GM23248 (cell line): ENCODE measurements around the gene TUBB8B. TPM values are rescaled to one million over a fixed set of nuclear protein-coding genes. Genes with fewer than 3 reads are reported as not detected.
"Not testable (repeated sequence)": the region's sequence is repeated elsewhere in the genome, so short reads cannot be mapped to it uniquely, and the experiment has no call there.

Source experiments
- DNase-seq: peaks from one replicate; pipeline ENCODE4 v3.0.0-alpha.2; 2015
- H2AFZ ChIP-seq: fragments of 200-600 bp; sonication (generic); 2 replicates; pipeline ENCODE4 v1.6.1; 2016; ENCODE audit warnings: antibody characterized with exemption
- H3F3A ChIP-seq: fragments of 200-600 bp; sonication (generic); 2 replicates; pipeline ENCODE4 v1.6.1; 2016; ENCODE audit warnings: mild to moderate bottlenecking, antibody characterized with exemption, mixed run types; ENCODE audit not compliant: insufficient read depth
- H3K27ac ChIP-seq: fragments of 200-600 bp; sonication (generic); 2 replicates; pipeline ENCODE4 v1.5.1; 2016; ENCODE audit warnings: mild to moderate bottlenecking
- H3K27me3 ChIP-seq: fragments of 200-600 bp; sonication (generic); replicated peaks from 2 replicates; pipeline ENCODE4 v1.6.1; 2016; ENCODE audit warnings: mild to moderate bottlenecking; ENCODE audit not compliant: insufficient read depth
- H3K36me3 ChIP-seq: fragments of 200-600 bp; sonication (generic); 2 replicates; pipeline ENCODE4 v1.6.1; 2016; ENCODE audit warnings: low read depth, mild to moderate bottlenecking
- H3K4me1 ChIP-seq: fragments of 200-600 bp; sonication (generic); 2 replicates; pipeline ENCODE4 v1.6.1; 2016; ENCODE audit warnings: mild to moderate bottlenecking; ENCODE audit not compliant: insufficient read depth
- H3K4me2 ChIP-seq: fragments of 200-600 bp; sonication (generic); one replicate; pipeline ENCODE4 v1.6.1; 2016; ENCODE audit warnings: mild to moderate bottlenecking; ENCODE audit not compliant: unreplicated experiment
- H3K4me3 ChIP-seq: fragments of 200-600 bp; sonication (generic); 2 replicates; pipeline ENCODE4 v1.5.1; 2016; ENCODE audit warnings: mild to moderate bottlenecking
- H3K79me2 ChIP-seq: fragments of 200-600 bp; sonication (generic); 2 replicates; pipeline ENCODE4 v1.6.1; 2016; ENCODE audit warnings: mild to moderate bottlenecking; ENCODE audit not compliant: insufficient read depth
- H3K9ac ChIP-seq: fragments of 200-600 bp; sonication (generic); 2 replicates; pipeline ENCODE4 v1.6.1; 2016; ENCODE audit warnings: mild to moderate bottlenecking
- H3K9me2 ChIP-seq: fragments of 200-600 bp; sonication (generic); 2 replicates; pipeline ENCODE4 v1.6.1; 2016; ENCODE audit warnings: mixed run types, mild to moderate bottlenecking, moderate library complexity; ENCODE audit not compliant: insufficient read depth
- H3K9me3 ChIP-seq: fragments of 200-600 bp; sonication (generic); one replicate; pipeline ENCODE4 v1.6.1; 2017; ENCODE audit warnings: low read depth
- H4K20me1 ChIP-seq: fragments of 200-600 bp; sonication (generic); 2 replicates; pipeline ENCODE4 v1.6.0; 2016; ENCODE audit not compliant: insufficient read depth
- WGBS, 2 experiments: methylation state at CpG; one replicate each; pipeline ENCODE4 v1.1.6; 2015 to 2017; ENCODE audit warnings: low lambda C conversion rate in 2 of 2, low coverage in 1 of 2; ENCODE audit errors: missing lambda C conversion rate in 2 of 2; 5-methylcytosine and 5-hydroxymethylcytosine counted together
- in situ Hi-C: fragments of 300-500 bp; cut with MboI; formaldehyde crosslinking; loops from 2 replicates; pipeline ENCODE4 v1.15.0; 2020
- polyA plus RNA-seq: library from polyadenylated mRNA; unstranded; fragments of >200 nt; fragmentation: Nextera tagmentation; extraction: Ambion mirVana; gene quantifications from 2 replicates; pipeline ENCODE4 v1.2.1, GENCODE V29; 2016
- total RNA-seq: library from RNA; depleted of rRNA; stranded (reverse); fragments of >200 nt; shearing (Covaris generic); gene quantifications from 2 replicates; pipeline ENCODE4 v1.2.3, GENCODE V29; 2014

The TUBB8B gene
- total and polyA plus RNA-seq, 2 experiments from 2014 or later, result not detected

DNA sequence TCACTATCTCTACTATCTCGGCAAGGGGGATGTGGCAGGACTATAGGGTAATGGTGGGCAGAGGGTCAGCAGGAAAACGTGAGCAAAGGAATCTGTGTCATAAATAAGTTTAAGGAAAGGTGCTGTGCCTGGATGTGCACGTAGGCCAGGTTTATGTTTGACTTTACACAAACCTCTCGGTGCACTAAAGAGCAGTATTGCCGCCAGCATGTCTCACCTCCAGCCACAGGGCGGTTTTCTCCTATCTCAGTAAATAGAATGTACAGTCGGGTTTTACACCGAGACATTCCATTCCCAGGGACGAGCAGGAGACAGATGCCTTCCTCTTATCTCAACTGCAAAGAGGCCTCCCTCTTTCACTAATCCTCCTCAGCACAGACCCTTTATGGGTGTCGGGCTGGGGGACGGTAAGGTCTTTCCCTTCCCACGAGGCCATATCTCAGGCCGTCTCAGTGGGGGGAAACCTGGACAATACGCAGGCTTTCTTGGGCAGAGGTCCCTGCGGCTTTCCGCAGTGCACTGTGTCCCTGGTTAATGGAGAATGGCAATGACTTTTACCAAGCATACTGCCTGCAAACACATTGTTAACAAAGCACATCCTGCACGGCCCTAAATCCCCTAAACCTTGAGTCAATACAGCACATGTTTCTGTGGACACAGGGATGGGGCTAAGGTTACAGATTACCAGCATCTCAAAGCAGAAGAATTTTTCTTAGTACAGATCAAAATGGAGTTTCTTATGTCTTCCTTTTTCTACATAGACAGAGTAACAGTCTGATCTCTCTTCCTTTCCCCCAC, 41.2 kb upstream of the TUBB8B start:
- H3K4me3 ChIP-seq, H3K4me1 ChIP-seq, H3K4me2 ChIP-seq, H3K27ac ChIP-seq, DNase-seq, in situ Hi-C loops, H4K20me1 ChIP-seq, H3K36me3 ChIP-seq, H3K27me3 ChIP-seq, H3K9me3 ChIP-seq, H2AFZ ChIP-seq, H3F3A ChIP-seq, H3K9ac ChIP-seq, H3K9me2 ChIP-seq, H3K79me2 ChIP-seq: not testable (repeated sequence)
- 44 to 52% methylated on average over 17 of the region's 17 CpGs for WGBS, 2 experiments

DNA sequence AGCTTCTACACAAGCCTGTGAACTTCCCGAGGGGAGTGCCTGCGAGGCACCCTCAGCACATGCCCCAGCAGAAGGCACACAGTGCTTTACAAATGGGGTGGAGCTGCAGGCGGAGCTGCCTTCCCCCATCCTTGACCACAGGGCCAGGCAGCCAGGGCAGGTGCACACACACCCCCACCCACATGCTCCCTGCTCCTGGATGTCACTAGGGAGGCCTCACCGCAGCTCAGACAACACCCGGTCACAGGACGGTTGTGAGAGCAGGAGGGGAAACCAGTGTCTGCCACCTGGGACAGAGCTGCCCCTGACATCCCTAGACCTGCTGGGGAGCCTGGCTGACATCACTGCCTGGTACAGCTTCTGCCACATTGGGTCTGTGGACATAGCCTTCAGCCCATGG, 39.7 kb upstream of the TUBB8B start:
- DNase-seq, H3K9me2 ChIP-seq, H3K9me3 ChIP-seq, H2AFZ ChIP-seq, in situ Hi-C loops, H3K27me3 ChIP-seq, H3K4me1 ChIP-seq, H3K4me2 ChIP-seq, H3K79me2 ChIP-seq, H3K4me3 ChIP-seq, H3F3A ChIP-seq, H4K20me1 ChIP-seq, H3K36me3 ChIP-seq, H3K9ac ChIP-seq, H3K27ac ChIP-seq: not testable (repeated sequence)
- WGBS, 2 experiments, result 60 to 65% methylated on average over 4 to 6 of the region's 6 CpGs

DNA sequence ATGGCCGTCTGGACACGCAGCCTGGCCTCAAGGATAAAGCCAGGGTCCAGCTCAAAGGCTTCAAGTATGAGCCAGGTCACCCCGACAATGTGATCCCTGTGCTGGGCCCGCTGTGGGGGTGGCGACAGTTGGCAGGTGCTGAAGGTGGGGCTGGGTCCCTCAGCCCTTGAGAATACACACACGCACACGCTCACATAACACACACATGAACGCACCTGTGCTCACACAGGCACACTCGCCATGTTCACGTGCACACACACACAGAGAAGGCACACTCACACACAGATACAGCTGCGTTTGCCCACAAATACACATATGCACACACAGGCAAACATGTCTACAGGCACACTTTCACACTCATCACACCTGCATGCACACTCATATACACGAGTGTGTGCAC, 35.4 kb upstream of the TUBB8B start:
- H3K9ac ChIP-seq, H3K4me2 ChIP-seq, H3K36me3 ChIP-seq, H3K27ac ChIP-seq, DNase-seq, H3K9me3 ChIP-seq, H3K9me2 ChIP-seq, H3K79me2 ChIP-seq, H3F3A ChIP-seq, H3K4me3 ChIP-seq, H2AFZ ChIP-seq, in situ Hi-C loops, H4K20me1 ChIP-seq, H3K27me3 ChIP-seq, H3K4me1 ChIP-seq: not testable (repeated sequence)
- 57 to 60% methylated on average over 9 to 12 of the region's 12 CpGs for WGBS, 2 experiments

DNA sequence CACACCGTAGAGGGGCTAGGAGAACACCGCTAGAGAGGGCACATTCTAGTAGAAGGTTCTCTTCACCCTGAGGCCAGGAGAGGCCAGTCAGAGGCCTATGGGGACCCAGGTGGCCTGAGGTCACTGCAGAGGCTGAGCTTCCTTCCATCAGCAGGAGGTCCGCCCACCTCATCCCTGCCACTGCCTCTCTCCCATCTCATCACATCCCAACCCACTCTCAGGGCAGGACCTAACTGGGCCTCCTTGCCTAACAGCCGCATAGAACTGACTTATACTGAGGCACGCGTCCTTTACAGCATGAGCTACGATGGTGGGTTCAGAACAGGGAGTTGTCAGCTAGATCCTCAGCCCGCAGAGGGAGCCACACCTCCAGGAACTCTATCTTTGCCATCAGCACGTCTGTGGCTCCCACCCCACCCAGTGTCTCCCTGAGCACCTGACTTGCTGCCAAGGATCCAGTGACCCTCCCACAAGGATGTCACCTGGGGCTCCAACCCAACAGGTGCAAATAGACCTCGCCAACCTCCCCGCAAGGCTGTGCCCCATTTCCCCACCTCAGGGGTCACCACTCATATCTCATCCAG, 33.3 kb upstream of the TUBB8B start:
- H2AFZ ChIP-seq, H3K4me2 ChIP-seq, H3K36me3 ChIP-seq, H3K9me3 ChIP-seq, in situ Hi-C loops, H3K27me3 ChIP-seq, H3K4me3 ChIP-seq, H3K9ac ChIP-seq, H3K79me2 ChIP-seq, H4K20me1 ChIP-seq, H3F3A ChIP-seq, DNase-seq, H3K27ac ChIP-seq, H3K9me2 ChIP-seq, H3K4me1 ChIP-seq: not testable (repeated sequence)
- WGBS, 2 experiments, result 51 to 61% methylated on average over 11 of the region's 11 CpGs

DNA sequence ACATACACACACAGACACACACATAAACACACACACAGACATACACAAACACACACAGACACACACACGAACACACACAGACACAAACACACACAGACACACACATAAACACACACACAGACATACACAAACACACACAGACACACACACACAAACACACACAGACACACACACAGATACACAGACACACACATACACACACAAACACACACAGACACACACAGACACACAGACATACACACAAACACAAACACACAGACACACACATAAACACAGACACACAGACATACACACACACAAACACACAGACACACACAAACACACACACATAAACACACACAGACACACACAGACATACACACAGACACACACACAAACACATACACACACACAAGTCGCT, 31.5 kb upstream of the TUBB8B start:
- H3K4me1 ChIP-seq, H3K9me2 ChIP-seq, H3K27ac ChIP-seq, H3K9me3 ChIP-seq, H3K4me3 ChIP-seq, H3K9ac ChIP-seq, in situ Hi-C loops, H3K79me2 ChIP-seq, H3K36me3 ChIP-seq, H2AFZ ChIP-seq, H3K4me2 ChIP-seq, H3F3A ChIP-seq, H3K27me3 ChIP-seq, H4K20me1 ChIP-seq, DNase-seq: not testable (repeated sequence)
- 5 to 75% methylated on average over 1 to 2 of the region's 2 CpGs for WGBS, 2 experiments

DNA sequence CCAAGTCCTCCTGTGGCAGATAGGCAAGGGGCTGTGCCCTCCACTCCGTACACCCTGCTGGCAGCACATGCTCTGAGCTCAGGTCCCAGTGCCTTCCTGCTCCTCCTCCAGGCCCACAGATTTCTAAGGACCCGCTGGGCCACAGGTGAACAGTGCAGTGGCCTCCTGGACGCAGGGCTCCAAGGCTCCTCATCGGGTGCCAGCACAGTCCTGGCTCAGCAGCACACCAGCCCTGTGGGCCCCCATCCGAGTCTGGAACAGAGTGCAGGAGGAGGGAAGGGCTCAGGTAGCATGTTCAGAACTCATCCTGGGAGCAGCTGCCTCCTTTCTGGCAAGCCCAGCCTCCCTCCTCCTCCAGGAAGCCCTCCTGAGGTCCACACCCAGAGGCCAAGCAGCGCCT, 30.8 kb upstream of the TUBB8B start:
- H3K4me2 ChIP-seq, H3K9me2 ChIP-seq, H3K36me3 ChIP-seq, H4K20me1 ChIP-seq, H3K9me3 ChIP-seq, H3K4me3 ChIP-seq, H3K79me2 ChIP-seq, H3K27me3 ChIP-seq, H3K4me1 ChIP-seq, DNase-seq, in situ Hi-C loops, H3K9ac ChIP-seq, H3K27ac ChIP-seq, H2AFZ ChIP-seq, H3F3A ChIP-seq: not testable (repeated sequence)
- WGBS, 2 experiments, result 21 to 29% methylated on average over 6 of the region's 6 CpGs

DNA sequence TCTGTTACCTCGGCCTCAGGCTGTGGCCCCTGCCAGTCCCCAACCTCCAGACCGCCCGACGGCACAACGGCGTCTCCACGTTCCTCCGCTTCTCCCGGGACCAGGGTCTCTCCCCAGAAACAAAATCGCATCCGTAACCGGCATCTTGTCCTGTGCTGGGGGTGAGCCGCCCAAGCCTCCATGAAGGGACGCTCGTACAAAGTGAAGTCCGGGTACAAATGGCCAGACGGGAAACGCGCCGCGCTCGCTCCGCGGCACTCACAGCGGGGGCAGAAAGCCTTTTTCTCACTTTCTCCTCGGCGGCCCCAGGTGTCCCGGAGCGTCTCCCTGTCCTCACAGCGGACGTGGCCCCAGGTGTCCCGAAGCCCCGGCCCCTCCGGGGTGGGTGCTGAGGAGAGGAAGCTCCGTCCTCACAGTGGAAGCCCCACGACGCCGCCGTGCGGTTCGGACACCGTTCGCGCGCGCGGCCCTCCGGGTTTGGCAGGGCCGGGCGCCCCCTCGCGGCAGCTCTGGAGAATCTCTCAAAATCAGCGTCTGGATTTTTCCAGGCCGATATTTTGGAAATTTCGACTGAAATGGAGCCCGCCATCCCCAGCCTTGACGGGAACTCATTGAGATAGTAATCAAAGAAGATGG, 26.2 kb upstream of the TUBB8B start:
- H3K27ac ChIP-seq, H3K36me3 ChIP-seq, DNase-seq, H4K20me1 ChIP-seq, H2AFZ ChIP-seq, H3K4me2 ChIP-seq, H3K9me3 ChIP-seq, H3K4me1 ChIP-seq, H3K4me3 ChIP-seq, H3K9me2 ChIP-seq, H3K9ac ChIP-seq, H3K27me3 ChIP-seq, in situ Hi-C loops, H3F3A ChIP-seq, H3K79me2 ChIP-seq: not testable (repeated sequence)
- 74 to 79% methylated on average over 11 to 57 of the region's 57 CpGs for WGBS, 2 experiments
